ENCODE measurements around the gene MOXD1. TPM values are rescaled to one million over a fixed set of nuclear protein-coding genes. Genes with fewer than 3 reads are reported as not detected.
A peak's percentile ranks its signal among the peaks of the same experiment; 100 is the strongest.

Gene MOXD1
- total RNA-seq, 1 experiment from 2014 or later = 5.0 TPM

GRCh38 chr6:132304891-132305305, 96.4 kb downstream of the MOXD1 start:
- Histone ChIP-seq H3K27ac (ENCODE audit: low read length) (no peak overlapping the region), H3K4me2 (ENCODE audit: low read length) (no peak overlapping the region), H3K4me3 (ENCODE audit: low read length) (no peak overlapping the region), H3K9me3 (ENCODE audit: low read length) (no peaks in the 10 kb centered on the region), H3K27me3 (ENCODE audit: low read length) (no peaks in the 10 kb centered on the region), H3K36me3 (ENCODE audit: low read depth, low read length) (no peaks in the 10 kb centered on the region), H3K4me1 (ENCODE audit: insufficient read depth, low read length) (no peaks in the 10 kb centered on the region), H3K9me2 (replicated peaks; ENCODE audit: low read length) (no peaks in the 10 kb centered on the region), H2AFZ (ENCODE audit: low read length) (no peak overlapping the region), H3K9ac (ENCODE audit: low read length) (no peak overlapping the region), H4K20me1 (ENCODE audit: low read length) (no peaks in the 10 kb centered on the region), H3K79me2 (ENCODE audit: low read length) (no peaks in the 10 kb centered on the region), H3F3A (ENCODE audit: low read length, unreplicated experiment) (no peaks in the 10 kb centered on the region)
- CTCF ChIA-PET = interaction anchor here (0.6 kb wide), 1 partner anchor 35 kb away, joined by 4 read pairs; no protein-coding TSS in a partner anchor
- no peak for TF ChIP-seq EZH2phosphoT487 (IDR thresholded peaks at IDR 0.05; ENCODE audit: borderline replicate concordance, low read length)
- no peak for TF ChIP-seq EZH2 (IDR thresholded peaks at IDR 0.05; ENCODE audit: low read length, unreplicated experiment)
- no TSS peak for BruUV-seq (replicated peaks)
- POLR2A ChIA-PET (ENCODE audit: unreplicated experiment) = no interaction called here
- intact Hi-C loops (cut with micrococcal nuclease) = no loop called here
- ATAC-seq (no peak), DNase-seq (no peak)

DNA sequence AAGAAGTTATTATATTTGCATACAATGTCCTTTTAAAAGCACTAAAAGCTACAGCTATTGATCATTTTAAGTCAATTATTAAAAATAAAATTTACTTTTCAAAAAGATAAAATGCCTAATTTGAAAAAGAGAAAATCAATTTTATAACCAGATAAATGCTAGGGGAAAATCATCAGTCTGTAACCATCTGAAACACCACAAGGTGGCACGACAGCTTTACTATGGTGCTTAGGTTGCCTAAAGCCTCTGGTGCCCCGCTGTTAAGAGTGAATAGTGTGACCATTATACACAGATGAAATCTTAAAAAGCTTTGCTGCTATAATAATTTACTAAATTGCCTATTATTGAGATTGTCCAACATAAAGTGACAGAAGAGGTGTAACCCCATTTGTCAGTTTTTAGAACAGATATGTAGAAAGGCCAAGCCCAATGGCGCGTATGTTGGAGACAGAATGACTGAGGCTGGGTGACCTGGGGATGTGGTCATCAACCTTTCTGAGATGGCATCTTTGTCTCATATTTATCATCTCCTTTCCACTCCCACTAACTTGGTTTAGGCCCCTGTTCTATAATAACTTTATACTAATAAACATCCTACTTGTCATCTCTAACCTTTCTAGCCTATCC, 100.8 kb downstream of the MOXD1 start:
- intact Hi-C loops (cut with micrococcal nuclease) = loop anchor here (1.0 kb wide), 2 partner anchors 92 to 184 kb away; no protein-coding TSS in a partner anchor
- Histone ChIP-seq H3K36me3 (ENCODE audit: low read depth, low read length) (no peaks in the 10 kb centered on the region), H3K4me2 (ENCODE audit: low read length) (no peak overlapping the region), H3K9ac (ENCODE audit: low read length) (no peak overlapping the region), H3K9me2 (replicated peaks; ENCODE audit: low read length) (no peaks in the 10 kb centered on the region), H3K79me2 (ENCODE audit: low read length) (no peaks in the 10 kb centered on the region), H3K27me3 (ENCODE audit: low read length) (no peaks in the 10 kb centered on the region), H3K9me3 (ENCODE audit: low read length) (no peaks in the 10 kb centered on the region), H3K4me3 (ENCODE audit: low read length) (no peak overlapping the region), H3K27ac (ENCODE audit: low read length) (no peak overlapping the region), H3K4me1 (ENCODE audit: insufficient read depth, low read length) (no peaks in the 10 kb centered on the region), H2AFZ (ENCODE audit: low read length) (no peak overlapping the region), H3F3A (ENCODE audit: low read length, unreplicated experiment) (no peaks in the 10 kb centered on the region), H4K20me1 (ENCODE audit: low read length) (no peaks in the 10 kb centered on the region)
- ChIA-PET POLR2A (ENCODE audit: unreplicated experiment) (no interaction called here), CTCF (no interaction called here)
- TF ChIP-seq EZH2 (IDR thresholded peaks at IDR 0.05; ENCODE audit: low read length, unreplicated experiment) (no peak), EZH2phosphoT487 (IDR thresholded peaks at IDR 0.05; ENCODE audit: borderline replicate concordance, low read length) (no peak)
- TF ChIP-seq, protein P1, sequence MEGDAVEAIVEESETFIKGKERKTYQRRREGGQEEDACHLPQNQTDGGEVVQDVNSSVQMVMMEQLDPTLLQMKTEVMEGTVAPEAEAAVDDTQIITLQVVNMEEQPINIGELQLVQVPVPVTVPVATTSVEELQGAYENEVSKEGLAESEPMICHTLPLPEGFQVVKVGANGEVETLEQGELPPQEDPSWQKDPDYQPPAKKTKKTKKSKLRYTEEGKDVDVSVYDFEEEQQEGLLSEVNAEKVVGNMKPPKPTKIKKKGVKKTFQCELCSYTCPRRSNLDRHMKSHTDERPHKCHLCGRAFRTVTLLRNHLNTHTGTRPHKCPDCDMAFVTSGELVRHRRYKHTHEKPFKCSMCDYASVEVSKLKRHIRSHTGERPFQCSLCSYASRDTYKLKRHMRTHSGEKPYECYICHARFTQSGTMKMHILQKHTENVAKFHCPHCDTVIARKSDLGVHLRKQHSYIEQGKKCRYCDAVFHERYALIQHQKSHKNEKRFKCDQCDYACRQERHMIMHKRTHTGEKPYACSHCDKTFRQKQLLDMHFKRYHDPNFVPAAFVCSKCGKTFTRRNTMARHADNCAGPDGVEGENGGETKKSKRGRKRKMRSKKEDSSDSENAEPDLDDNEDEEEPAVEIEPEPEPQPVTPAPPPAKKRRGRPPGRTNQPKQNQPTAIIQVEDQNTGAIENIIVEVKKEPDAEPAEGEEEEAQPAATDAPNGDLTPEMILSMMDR (conservative IDR thresholded peaks at IDR 0.05; ENCODE audit: low read depth, low read length) = peak; percentile 70
- BruUV-seq (replicated peaks) = no TSS peak
- peak; percentile 66 for DNase-seq
- ATAC-seq = peak; percentile 87

- BruUV-seq (replicated peaks) = no TSS peak
- CTCF ChIA-PET = interaction anchor here (1.1 kb wide), 1 partner anchor 19 kb away, joined by 19 read pairs; no protein-coding TSS in a partner anchor
- TF ChIP-seq EZH2phosphoT487 (IDR thresholded peaks at IDR 0.05; ENCODE audit: borderline replicate concordance, low read length) (no peak), EZH2 (IDR thresholded peaks at IDR 0.05; ENCODE audit: low read length, unreplicated experiment) (no peak)
- TF ChIP-seq, protein P1 (conservative IDR thresholded peaks at IDR 0.05; ENCODE audit: low read depth, low read length) = peak; percentile 71
Observed at GRCh38 chr6:132298344-132298949, 102.8 kb downstream of the MOXD1 start.

More at GRCh38 chr6:132298344-132298949, 102.8 kb downstream of the MOXD1 start:
- intact Hi-C loops (cut with micrococcal nuclease) = loop anchor here (1.0 kb wide), 1 partner anchor 19 kb away; no protein-coding TSS in a partner anchor
- Histone ChIP-seq H3K9ac (ENCODE audit: low read length) (no peak overlapping the region), H3K4me2 (ENCODE audit: low read length) (no peak overlapping the region), H3K9me2 (replicated peaks; ENCODE audit: low read length) (no peaks in the 10 kb centered on the region), H3K4me3 (ENCODE audit: low read length) (no peak overlapping the region), H3K79me2 (ENCODE audit: low read length) (no peaks in the 10 kb centered on the region), H3F3A (ENCODE audit: low read length, unreplicated experiment) (no peaks in the 10 kb centered on the region), H3K36me3 (ENCODE audit: low read depth, low read length) (no peaks in the 10 kb centered on the region), H3K27ac (ENCODE audit: low read length) (no peak overlapping the region), H4K20me1 (ENCODE audit: low read length) (no peaks in the 10 kb centered on the region), H2AFZ (ENCODE audit: low read length) (no peak overlapping the region), H3K27me3 (ENCODE audit: low read length) (no peaks in the 10 kb centered on the region), H3K4me1 (ENCODE audit: insufficient read depth, low read length) (no peaks in the 10 kb centered on the region), H3K9me3 (ENCODE audit: low read length) (no peaks in the 10 kb centered on the region)
- POLR2A ChIA-PET (ENCODE audit: unreplicated experiment) = no interaction called here
- DNase-seq (peak; percentile 60), ATAC-seq (no peak)

Data from PC-3 (cell line).